Measurements from ENCODE around the gene FAM8A1. TPM values are rescaled to one million over a fixed set of nuclear protein-coding genes. Genes with fewer than 3 reads are reported as not detected.

FAM8A1 gene
- total and polyA plus RNA-seq, 2 of the 13 experiments (the other 11 are each of a cell fraction or from before 2014, with no cell fraction given), result 30.5 to 34.3 TPM

GRCh38 chr6:17622144-17622543 lies 22.0 kb downstream of the FAM8A1 start (continued):
- TF ChIP-seq, protein P1, sequence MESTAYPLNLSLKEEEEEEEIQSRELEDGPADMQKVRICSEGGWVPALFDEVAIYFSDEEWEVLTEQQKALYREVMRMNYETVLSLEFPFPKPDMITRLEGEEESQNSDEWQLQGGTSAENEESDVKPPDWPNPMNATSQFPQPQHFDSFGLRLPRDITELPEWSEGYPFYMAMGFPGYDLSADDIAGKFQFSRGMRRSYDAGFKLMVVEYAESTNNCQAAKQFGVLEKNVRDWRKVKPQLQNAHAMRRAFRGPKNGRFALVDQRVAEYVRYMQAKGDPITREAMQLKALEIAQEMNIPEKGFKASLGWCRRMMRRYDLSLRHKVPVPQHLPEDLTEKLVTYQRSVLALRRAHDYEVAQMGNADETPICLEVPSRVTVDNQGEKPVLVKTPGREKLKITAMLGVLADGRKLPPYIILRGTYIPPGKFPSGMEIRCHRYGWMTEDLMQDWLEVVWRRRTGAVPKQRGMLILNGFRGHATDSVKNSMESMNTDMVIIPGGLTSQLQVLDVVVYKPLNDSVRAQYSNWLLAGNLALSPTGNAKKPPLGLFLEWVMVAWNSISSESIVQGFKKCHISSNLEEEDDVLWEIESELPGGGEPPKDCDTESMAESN (CRISPR knock-in tag; conservative IDR thresholded peaks at IDR 0.05), result no peak
- TF ChIP-seq TAF1 (CRISPR knock-in tag; IDR thresholded peaks at IDR 0.05) (no peak), MED1 (CRISPR knock-in tag; IDR thresholded peaks at IDR 0.05) (no peak), MTF1 (CRISPR knock-in tag; IDR thresholded peaks at IDR 0.05) (no peak), ZNF672 (CRISPR knock-in tag; IDR thresholded peaks at IDR 0.05) (no peak), ZNF432 (CRISPR knock-in tag; IDR thresholded peaks at IDR 0.05; ENCODE audit: borderline replicate concordance) (no peak)
- TF ChIP-seq, protein P2, sequence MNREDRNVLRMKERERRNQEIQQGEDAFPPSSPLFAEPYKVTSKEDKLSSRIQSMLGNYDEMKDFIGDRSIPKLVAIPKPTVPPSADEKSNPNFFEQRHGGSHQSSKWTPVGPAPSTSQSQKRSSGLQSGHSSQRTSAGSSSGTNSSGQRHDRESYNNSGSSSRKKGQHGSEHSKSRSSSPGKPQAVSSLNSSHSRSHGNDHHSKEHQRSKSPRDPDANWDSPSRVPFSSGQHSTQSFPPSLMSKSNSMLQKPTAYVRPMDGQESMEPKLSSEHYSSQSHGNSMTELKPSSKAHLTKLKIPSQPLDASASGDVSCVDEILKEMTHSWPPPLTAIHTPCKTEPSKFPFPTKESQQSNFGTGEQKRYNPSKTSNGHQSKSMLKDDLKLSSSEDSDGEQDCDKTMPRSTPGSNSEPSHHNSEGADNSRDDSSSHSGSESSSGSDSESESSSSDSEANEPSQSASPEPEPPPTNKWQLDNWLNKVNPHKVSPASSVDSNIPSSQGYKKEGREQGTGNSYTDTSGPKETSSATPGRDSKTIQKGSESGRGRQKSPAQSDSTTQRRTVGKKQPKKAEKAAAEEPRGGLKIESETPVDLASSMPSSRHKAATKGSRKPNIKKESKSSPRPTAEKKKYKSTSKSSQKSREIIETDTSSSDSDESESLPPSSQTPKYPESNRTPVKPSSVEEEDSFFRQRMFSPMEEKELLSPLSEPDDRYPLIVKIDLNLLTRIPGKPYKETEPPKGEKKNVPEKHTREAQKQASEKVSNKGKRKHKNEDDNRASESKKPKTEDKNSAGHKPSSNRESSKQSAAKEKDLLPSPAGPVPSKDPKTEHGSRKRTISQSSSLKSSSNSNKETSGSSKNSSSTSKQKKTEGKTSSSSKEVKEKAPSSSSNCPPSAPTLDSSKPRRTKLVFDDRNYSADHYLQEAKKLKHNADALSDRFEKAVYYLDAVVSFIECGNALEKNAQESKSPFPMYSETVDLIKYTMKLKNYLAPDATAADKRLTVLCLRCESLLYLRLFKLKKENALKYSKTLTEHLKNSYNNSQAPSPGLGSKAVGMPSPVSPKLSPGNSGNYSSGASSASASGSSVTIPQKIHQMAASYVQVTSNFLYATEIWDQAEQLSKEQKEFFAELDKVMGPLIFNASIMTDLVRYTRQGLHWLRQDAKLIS (CRISPR knock-in tag; IDR thresholded peaks at IDR 0.05), result no peak
- TF ChIP-seq, protein P3, sequence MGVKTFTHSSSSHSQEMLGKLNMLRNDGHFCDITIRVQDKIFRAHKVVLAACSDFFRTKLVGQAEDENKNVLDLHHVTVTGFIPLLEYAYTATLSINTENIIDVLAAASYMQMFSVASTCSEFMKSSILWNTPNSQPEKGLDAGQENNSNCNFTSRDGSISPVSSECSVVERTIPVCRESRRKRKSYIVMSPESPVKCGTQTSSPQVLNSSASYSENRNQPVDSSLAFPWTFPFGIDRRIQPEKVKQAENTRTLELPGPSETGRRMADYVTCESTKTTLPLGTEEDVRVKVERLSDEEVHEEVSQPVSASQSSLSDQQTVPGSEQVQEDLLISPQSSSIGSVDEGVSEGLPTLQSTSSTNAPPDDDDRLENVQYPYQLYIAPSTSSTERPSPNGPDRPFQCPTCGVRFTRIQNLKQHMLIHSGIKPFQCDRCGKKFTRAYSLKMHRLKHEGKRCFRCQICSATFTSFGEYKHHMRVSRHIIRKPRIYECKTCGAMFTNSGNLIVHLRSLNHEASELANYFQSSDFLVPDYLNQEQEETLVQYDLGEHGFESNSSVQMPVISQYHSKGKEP (CRISPR knock-in tag; IDR thresholded peaks at IDR 0.05), result no peak
